ENCODE measurements around the gene HMGA1.

DNA sequence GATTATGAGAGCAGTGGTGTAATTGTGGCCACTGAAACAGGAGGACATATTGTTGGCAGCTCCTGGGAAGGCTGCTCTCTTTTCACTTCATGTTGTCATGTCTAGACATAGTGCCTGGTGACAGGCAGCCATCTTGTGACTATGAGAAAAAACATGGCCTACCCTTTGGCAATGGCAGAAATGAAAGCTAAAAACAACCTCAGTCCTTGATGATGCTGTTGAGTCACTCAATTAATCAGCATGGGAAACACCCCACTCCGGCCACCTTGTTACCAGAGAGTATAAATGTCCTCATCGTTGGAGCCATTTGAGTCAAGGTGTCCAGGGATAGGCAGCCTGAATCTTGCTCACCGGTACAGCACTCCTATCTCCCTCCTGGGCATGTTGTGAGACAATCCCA, 31.2 kb upstream of the HMGA1 start:
- TF ChIP-seq, protein P1, sequence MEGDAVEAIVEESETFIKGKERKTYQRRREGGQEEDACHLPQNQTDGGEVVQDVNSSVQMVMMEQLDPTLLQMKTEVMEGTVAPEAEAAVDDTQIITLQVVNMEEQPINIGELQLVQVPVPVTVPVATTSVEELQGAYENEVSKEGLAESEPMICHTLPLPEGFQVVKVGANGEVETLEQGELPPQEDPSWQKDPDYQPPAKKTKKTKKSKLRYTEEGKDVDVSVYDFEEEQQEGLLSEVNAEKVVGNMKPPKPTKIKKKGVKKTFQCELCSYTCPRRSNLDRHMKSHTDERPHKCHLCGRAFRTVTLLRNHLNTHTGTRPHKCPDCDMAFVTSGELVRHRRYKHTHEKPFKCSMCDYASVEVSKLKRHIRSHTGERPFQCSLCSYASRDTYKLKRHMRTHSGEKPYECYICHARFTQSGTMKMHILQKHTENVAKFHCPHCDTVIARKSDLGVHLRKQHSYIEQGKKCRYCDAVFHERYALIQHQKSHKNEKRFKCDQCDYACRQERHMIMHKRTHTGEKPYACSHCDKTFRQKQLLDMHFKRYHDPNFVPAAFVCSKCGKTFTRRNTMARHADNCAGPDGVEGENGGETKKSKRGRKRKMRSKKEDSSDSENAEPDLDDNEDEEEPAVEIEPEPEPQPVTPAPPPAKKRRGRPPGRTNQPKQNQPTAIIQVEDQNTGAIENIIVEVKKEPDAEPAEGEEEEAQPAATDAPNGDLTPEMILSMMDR (IDR thresholded peaks at IDR 0.05): no peak
- no peak for TF ChIP-seq POLR2A (IDR thresholded peaks at IDR 0.05)

Measured in upper lobe of left lung (tissue), 4 donors.